NCI-H345 treated with DMSO at 0.1 percent for 48 hours (cell line): ENCODE data around the gene SBF2.
"Not testable (repeated sequence)": the region's sequence is repeated elsewhere in the genome, so short reads cannot be mapped to it uniquely, and the experiment has no call there.

Source experiments
- DNase-seq: peaks from one replicate; lab custom pipeline; 2025; ENCODE audit not compliant: unreplicated experiment; lab: John Stamatoyannopoulos, UW

The SBF2 gene

GRCh38 chr11:10023212-10023611 lies 270.8 kb downstream of the SBF2 start:
- no peak for DNase-seq

GRCh38 chr11:10022764-10023163 lies 271.3 kb downstream of the SBF2 start:
- no peak for DNase-seq

GRCh38 chr11:10021563-10021962 lies 272.5 kb downstream of the SBF2 start:
- no peak for DNase-seq

DNA sequence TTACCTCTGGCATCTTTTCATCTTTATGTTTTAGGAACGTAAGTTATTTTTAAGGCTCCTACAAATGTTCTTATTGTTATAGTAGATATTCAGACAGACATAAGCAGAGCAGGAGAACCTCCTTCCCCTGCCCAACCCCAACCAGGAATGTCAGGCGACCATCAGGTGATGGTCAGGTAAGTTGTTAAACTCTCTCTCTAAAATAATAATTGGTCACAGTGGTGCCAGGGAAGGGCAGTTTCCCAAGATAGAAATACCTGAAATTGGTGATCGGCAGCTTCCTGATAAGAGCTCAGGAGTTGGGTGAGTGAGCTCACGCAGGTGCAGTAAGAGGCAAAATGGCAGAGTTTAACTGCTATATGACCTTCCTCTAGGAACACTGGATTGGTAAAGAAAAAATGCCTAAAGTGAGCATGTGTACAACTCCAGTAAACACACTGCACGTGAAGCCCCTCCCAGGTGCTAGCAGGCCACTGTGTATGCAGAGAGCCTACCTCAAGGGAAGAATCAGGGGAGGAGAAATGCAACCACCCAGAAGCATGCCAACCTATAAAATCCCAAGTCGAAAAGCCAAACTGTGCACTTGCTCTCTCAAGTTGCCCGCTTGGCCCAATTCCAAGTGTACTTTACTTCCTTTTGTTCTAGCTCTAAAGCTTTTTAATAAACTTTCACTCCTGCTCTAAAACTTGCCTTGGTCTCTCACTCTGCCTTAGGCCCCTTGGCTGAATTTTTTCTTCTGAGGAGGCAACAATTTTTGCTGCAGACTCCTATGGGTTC lies 273.9 kb downstream of the SBF2 start:
- no peak for DNase-seq

GRCh38 chr11:10017911-10018310 lies 276.1 kb downstream of the SBF2 start:
- DNase-seq: no peak

GRCh38 chr11:10017050-10017449 lies 277.0 kb downstream of the SBF2 start:
- DNase-seq: no peak

- DNase-seq: no peak
Measured at GRCh38 chr11:10012068-10012467, 282.0 kb downstream of the SBF2 start.

DNA sequence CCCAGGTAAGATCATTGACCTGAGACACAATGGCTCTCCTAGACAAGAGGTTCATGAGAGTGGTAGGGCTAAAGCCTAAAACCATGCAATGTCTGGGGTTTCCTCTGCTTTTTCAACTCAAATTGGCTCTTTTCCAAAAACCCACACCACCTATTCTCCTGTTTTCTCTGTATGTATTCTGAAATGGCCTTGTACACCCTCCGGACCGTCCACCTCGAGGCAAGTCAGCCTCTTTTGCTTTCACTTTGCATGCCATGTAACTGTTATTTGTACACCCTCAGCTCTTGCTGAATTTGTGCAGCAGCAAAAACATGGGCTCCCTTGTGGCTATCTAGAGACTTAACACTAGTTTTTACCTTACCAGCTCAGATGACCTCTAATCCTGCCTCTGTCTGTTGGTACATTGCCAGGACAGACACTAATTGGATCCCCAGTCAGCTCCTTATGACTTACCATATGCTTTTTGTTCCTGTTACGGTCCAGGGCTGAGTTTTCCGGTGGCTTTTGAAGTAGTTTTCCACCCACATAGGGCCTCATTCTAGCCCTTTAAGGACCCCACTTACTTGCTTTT lies 288.0 kb downstream of the SBF2 start:
- no peak for DNase-seq

DNA sequence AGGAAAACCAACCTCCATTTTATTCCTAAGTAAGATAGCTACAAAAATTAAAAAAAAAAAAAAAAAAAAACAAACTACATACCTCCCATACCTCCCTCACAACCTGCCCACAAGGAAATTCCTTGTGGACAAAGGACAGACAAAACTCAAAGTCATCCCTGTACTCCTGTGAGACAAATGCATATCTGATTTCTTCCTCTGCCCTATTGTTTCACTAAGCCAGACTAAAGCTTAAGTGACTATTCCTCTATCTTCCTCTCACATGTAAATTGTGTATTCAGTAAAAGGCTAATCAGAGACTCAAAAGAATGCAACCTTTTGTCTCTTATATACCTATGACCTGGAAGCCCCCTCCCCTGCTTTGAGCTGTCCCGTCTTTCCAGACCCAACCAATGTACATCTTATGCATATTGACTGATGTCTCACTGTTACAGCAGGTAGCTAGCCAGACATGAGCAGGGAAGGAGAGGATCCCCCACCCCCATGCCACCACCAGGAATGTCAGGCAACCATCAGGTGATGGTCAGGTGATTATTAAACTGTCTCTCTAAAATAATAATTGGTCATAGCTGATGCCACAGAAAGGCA lies 289.4 kb downstream of the SBF2 start:
- DNase-seq: no peak

DNA sequence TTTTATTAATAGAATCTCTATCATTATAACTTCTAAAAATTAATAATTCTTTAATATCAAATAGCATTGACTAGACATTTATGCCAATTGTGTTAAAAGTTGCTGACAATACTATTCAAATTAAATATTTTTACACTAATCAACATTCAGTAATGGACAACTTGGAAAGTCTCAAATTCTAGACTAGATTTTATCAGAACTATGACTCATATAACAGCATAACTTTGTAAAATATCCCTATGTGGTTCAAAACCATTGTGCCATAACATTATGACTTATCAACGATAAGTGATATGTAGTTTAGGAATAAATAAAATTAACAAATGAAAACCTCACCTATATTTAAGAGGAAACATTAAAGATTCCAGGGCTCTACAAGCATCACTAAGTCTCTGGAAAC lies 291.8 kb downstream of the SBF2 start:
- DNase-seq: no peak

- DNase-seq: no peak
Measured at GRCh38 chr11:9992306-9992705, 301.7 kb downstream of the SBF2 start.

GRCh38 chr11:9990221-9990973 lies 303.6 kb downstream of the SBF2 start:
- no peak for DNase-seq

GRCh38 chr11:9987303-9987702 lies 306.7 kb downstream of the SBF2 start:
- not testable (repeated sequence) for DNase-seq

DNA sequence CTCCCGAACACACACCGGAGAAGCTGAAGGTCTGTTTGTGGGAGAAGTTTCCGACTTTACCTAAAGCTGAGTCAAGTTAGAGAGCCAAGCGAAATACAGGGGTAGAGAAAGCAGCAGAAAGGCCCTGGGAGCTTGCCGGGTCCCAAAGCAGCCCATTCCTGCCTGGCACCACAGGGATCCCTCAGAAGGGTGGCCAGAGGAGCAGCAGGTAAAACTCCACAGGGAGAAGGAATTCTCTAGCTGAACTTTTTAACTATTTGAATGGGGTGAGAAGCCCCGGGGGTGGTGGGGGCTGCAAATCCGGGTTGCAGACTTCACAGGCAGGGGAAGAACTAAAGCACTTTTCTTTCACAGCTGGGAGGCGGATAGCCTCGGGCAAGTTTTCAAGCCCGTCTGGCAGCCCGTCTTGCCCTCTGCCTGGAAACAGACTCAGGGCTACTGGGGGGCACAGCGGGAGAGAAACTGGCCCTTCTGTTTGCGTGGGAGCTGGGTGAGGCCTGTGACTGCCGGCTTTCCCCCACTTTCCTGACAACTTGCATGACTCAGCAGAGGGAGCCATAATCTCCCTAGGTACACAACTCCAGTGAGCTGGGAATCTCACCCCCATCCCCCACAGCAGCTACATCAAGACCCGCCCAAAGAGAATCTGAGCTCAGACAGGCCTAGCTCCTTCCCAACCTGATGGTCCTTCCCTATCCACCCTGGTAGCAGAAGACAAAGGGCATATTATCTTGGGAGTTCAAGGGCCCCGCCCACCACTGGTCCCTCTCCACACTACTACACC lies 311.0 kb downstream of the SBF2 start:
- DNase-seq: no peak

DNA sequence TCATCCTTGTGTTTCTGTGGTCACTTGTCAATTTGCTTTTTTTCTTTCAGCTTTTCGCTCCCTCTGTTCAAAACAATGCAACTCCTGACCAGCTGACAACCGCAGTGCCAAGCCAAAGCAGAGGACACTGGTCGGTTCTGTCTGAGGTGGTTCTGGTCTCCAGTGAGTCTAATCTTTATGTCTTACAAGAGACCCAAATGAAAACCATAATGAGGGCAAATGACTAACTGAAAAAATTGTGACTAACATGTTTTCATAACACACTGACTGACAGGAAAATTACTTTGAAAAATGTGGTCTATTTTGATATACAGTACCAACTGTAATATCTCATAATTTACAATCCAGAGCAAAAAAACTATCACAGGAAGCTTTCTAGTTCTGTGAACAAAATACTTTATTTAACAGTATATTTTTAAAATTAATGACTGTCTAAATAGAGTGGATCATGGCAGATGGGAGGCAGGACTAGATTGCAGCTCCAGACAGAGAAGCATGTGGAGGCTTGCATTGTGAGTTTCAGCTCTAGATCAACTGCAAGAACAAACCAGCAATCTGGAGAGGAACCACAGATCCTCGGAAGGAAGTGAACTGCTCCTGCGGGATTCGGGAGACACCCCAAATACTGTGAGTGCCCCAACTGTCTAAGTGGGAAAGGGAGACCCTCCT lies 311.8 kb downstream of the SBF2 start:
- DNase-seq: no peak

DNA sequence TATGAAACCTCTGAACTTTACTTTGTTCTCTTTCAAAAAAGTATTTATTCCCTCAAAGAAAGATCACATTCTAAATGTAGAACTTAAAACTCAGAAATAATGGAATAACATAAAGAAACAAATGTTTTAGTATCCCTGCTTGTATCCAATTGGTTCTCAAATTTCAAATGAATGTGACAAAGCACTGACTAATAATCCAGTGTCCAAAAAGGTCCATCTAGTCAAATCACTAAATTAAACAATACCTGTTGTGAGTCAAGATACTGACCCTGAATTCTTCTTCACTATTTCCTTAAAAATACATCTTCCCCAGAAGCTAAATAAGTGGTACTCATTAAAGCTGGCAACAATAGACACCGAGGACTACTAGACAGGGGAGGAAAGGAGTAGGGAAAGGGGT lies 313.1 kb downstream of the SBF2 start:
- DNase-seq: no peak

DNA sequence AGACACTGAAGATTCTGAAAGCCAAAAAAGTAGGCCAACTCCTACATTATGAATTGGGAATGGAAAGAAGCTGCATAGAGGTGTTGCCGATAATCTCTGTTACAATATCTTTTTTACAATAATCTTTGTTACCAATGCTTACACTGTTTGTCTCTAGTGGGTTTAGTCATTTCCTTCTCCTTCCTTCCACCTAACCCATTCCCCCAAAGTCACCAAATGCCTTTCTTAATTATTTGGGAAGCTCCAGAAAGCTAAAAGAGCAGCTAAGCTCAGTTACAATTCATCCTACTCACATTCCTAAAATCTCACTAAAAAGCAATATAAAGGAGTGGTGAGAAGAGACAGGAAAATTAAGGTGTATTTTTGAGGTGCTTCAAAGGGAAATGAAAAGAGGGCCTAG lies 316.5 kb downstream of the SBF2 start:
- no peak for DNase-seq

GRCh38 chr11:9974375-9974774 lies 319.6 kb downstream of the SBF2 start:
- no peak for DNase-seq

DNA sequence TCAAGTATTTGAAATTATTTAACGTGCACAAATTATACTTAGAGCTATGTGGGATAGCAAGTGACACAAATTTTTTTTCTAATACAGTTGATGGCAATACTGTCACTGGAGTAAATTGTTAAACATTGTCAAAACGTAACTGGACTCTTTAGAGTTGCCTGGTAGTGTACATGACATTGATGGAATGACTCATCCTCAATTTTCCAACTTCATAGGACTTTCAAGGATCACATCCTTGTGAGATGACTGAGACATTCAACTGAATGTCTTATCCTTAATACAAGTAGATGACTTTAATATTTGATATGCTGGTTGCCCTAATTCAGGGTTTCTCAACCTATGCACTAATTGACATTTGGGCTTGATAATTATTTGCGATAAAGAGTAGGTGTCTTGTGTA lies 320.1 kb downstream of the SBF2 start:
- DNase-seq: no peak

- DNase-seq: no peak
Measured at GRCh38 chr11:9972989-9973388, 321.0 kb downstream of the SBF2 start.

DNA sequence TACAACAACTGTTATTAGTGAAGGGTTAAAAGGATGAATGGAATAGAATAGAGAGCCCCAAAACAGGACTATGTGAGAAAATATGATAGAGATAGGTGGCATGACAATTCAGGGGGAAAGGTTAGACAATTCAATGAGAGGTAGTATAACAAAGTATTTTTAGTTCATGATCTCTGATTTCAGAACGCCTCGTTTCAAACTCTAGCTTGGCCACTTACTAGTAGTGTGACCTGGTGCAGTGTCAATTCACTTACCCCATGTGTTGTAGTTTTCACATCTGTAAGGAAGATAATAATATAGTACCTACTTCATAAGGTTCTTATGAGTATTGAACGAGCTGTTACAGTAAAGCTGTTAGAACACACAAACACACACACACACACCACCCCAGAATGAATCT lies 322.1 kb downstream of the SBF2 start:
- no peak for DNase-seq
